BJ (cell line): ENCODE measurements around the gene MAN2A1. TPM values are rescaled to one million over a fixed set of nuclear protein-coding genes. Genes with fewer than 3 reads are reported as not detected.

Experiments used
- CTCF ChIA-PET: fragments of 350-600 bp; formaldehyde crosslinking; extraction: SDS; loops from one replicate; lab custom pipeline; 2021; ENCODE audit warnings: antibody characterized with exemption, inconsistent platforms; lab: Yijun Ruan, JAX
- POLR2A ChIA-PET: fragments of 300-600 bp; sonication (Branson Sonifier 250); formaldehyde crosslinking; extraction: SDS; loops from one replicate; lab custom pipeline; 2021; ENCODE audit warnings: antibody characterized with exemption; lab: Charles Lee
- DNase-seq: peaks from one replicate; pipeline ENCODE4 v3.0.0-alpha.2; 2011; ENCODE audit warnings: low read depth
- H3K27me3 ChIP-seq: 2 replicates; pipeline ENCODE4 v1.6.0; 2011; ENCODE audit warnings: low read length; ENCODE audit not compliant: control insufficient read depth, insufficient read depth
- H3K36me3 ChIP-seq: 2 replicates; pipeline ENCODE4 v1.5.1; 2011; ENCODE audit warnings: low read length; ENCODE audit not compliant: control insufficient read depth, insufficient read depth
- H3K4me3 ChIP-seq: 2 replicates; pipeline ENCODE4 v1.5.1; 2011; ENCODE audit warnings: low read depth, mild to moderate bottlenecking, control low read depth, low read length
- CTCF ChIP-seq: IDR thresholded peaks from 2 replicates; pipeline ENCODE4 v1.5.1; 2011; ENCODE audit warnings: low read depth, mild to moderate bottlenecking, control low read depth, inconsistent platforms, low read length, moderate library complexity; ENCODE audit not compliant: insufficient read depth
- polyA plus RNA-seq: library from polyadenylated mRNA; depleted of rRNA; stranded (reverse); fragments of >200 nt; gene quantifications from 2 replicates; pipeline ENCODE4 v1.2.3, GENCODE V29; 2011

Gene MAN2A1
- polyA plus RNA-seq, 1 experiment = 18.4 TPM

DNA sequence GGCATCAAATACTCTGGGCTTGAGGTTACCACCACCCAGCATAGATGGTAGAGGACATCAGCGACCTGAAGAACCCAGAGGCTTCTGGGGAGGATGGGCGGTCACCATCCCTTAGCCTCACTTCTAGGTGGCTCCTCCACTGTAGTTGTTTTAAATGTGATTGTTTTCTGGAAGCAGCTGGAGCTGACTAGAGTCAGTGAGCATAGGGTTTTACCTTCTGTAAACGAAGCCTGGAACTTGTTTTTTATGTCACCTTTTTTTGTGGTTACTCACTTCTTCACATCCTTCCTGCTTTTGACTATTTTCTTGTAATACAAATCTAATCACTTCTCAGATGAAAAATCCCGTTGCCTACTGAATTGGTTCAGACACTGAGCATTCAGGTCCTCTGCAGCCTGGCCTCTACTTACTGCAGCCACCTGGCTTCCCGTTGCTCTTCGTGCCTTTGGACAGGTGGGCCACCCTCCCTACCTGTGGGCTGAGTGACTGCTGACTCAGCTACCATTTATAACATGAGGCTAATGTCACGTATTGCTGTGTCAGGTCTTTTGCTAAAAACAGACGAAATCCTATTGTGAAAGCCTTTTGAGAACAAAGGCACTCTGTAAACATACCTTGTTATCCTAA is 167.8 kb downstream of the MAN2A1 start:
- no peaks in the 10 kb centered on the region for H3K27me3 ChIP-seq
- H3K36me3 ChIP-seq = peaks cover 1% of the 10 kb centered on the region
- ChIA-PET POLR2A (no interaction called here), CTCF (interaction anchor here (1.1 kb wide), 1 partner anchor 174 kb away, joined by 3 read pairs; no protein-coding TSS in a partner anchor)
- H3K4me3 ChIP-seq = no peak overlapping the region
- DNase-seq = no peak
- no peak for TF ChIP-seq CTCF

DNA sequence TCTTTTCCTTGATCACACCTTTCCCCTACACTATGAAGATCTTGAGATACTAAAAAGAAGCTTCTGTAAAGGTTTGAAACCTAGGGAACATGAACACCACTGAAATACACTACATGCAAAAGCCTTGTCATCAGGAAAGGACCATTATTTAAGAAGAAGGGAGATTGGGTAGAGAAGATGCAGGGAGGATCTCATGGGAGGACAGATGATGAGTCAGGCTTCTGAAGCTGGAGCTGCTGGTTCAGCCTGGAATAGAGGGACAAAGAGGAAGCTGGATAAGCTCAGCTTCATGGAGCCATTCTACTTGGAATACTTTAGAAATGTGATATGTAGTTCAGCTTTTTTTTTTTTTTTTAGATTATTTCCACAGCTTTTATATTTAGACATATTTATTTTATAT is 169.8 kb downstream of the MAN2A1 start:
- Histone ChIP-seq H3K27me3 (no peaks in the 10 kb centered on the region), H3K36me3 (peaks cover 1% of the 10 kb centered on the region), H3K4me3 (no peak overlapping the region)
- DNase-seq = no peak
- POLR2A ChIA-PET = no interaction called here
- CTCF ChIA-PET = no interaction called here
- no peak for TF ChIP-seq CTCF

GRCh38 chr5:109862301-109862700 is 172.6 kb downstream of the MAN2A1 start:
- Histone ChIP-seq H3K27me3 (no peaks in the 10 kb centered on the region), H3K4me3 (no peak overlapping the region), H3K36me3 (no peaks in the 10 kb centered on the region; the same call in 1 of the 2 replicates)
- ChIA-PET POLR2A (no interaction called here), CTCF (interaction anchor here (0.6 to 1.9 kb wide), 2 partner anchors 12 to 482 kb away, joined by 3 to 5 read pairs; no protein-coding TSS in a partner anchor)
- no peak for DNase-seq
- no peak for TF ChIP-seq CTCF

GRCh38 chr5:109863752-109864151 is 174.0 kb downstream of the MAN2A1 start:
- ChIA-PET POLR2A (no interaction called here), CTCF (interaction anchor here (0.6 to 1.9 kb wide), 3 partner anchors 9 to 13 kb away, joined by 3 to 5 read pairs (median 3); no protein-coding TSS in a partner anchor)
- Histone ChIP-seq H3K36me3 (no peaks in the 10 kb centered on the region; the same call in 1 of the 2 replicates), H3K4me3 (no peak overlapping the region), H3K27me3 (no peaks in the 10 kb centered on the region)
- DNase-seq = no peak
- no peak for TF ChIP-seq CTCF

DNA sequence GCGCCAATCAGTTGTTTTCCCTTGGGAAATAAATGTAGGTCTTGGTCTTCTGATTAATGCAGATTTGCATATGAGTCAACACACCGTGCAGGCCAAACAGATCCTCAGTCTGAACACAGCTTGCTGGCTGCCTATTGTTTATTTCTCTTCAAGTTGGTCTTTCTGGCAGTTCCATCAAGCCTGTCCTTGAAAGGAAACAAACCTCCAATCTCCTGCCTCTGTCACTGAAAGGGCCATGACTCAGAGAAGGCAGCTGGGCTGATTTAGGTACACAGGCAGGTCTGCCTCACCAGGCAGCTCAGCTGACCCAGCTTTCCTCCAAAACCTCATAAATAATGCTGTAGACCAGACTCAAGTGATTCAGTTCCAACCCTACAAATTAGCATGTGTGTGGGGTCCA is 175.9 kb downstream of the MAN2A1 start:
- H3K27me3 ChIP-seq = no peaks in the 10 kb centered on the region
- POLR2A ChIA-PET = no interaction called here

More for the DNA sequence above, 175.9 kb downstream of the MAN2A1 start:
- TF ChIP-seq CTCF = no peak
- H3K4me3 ChIP-seq = no peak overlapping the region
- no peaks in the 10 kb centered on the region; the same call in 1 of the 2 replicates for H3K36me3 ChIP-seq
- CTCF ChIA-PET = no interaction called here
- peak; percentile 52 for DNase-seq
